GM21786 (cell line): ENCODE results near the gene IGFBP6.
"Not testable (repeated sequence)": the region's sequence is repeated elsewhere in the genome, so short reads cannot be mapped to it uniquely, and the experiment has no call there.

Source experiments
- ATAC-seq: cut with Tn5 transposase; IDR thresholded peaks from one replicate; pipeline ENCODE4 v1.9.1; 2021; ENCODE audit not compliant: unreplicated experiment

IGFBP6 gene

DNA sequence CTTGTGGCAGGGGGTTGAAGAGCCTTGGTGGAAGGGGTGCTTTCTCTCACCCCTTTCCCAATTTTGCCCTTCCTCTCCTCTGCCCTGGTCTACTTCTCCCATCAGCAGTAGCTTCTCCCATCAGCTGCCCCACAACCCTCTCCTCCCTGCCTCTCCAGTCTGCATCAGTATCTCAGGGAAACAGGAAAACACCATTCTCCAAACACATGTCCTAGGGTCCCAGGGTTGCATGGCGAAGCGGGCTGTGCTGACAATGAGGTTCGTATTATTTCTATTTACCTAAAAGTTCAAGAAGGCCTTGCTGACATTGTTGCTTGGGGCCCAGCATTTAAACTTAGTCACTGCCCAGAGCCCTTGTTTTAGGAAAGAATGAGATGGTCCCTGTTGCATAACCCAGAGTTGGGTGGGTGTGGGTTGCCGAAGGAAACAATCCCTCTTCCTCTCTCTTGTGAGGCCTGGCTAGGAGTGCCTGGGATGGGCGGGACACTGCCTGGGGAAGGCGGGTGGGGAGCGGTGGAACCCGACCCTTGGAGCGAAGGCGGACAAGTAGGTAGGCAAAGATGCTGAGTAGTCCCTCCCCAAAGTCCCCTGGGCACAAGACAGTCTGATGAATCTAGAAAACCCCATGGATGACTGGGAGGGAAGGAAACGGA, 1.3 kb upstream of the IGFBP6 start:
- no peak for ATAC-seq

DNA sequence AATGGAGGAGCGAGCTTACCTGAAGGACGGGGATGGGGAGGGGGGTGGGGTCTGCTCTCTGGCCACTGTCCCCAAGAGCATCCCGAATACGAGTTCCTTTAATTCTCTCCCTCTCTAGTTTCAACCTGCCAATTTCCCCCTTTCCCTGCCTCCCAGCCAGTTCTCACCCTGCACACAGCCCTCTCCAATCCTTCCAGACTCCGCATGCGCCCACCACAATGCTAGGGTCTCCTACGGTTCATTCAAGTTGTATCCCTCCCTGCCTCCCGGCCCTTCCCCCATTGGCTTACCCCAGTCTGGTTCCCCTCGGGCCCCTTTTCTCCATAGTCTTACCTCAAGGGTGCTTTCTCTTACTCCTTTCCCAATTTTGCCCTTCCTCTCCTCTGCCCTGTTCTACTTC, 708 bp upstream of the IGFBP6 start:
- ATAC-seq = no peak

DNA sequence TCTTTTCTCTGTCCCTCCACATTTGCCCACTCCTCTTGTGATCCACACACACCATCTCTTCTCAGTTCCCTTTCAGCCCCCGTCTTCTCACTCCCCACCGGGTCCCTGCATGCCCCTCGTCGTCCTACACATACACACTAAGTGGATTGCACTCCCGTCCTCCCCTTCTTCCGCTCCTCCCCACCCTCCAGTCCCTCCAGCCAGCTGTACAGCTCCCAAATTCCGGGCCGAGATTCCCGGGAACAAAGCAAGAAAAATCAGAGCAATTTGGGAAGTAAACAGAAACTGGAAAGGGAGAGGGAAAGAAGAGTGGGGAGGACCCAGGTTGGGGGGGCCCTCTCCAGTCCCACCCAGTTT, 282 bp upstream of the IGFBP6 start:
- no peak for ATAC-seq

DNA sequence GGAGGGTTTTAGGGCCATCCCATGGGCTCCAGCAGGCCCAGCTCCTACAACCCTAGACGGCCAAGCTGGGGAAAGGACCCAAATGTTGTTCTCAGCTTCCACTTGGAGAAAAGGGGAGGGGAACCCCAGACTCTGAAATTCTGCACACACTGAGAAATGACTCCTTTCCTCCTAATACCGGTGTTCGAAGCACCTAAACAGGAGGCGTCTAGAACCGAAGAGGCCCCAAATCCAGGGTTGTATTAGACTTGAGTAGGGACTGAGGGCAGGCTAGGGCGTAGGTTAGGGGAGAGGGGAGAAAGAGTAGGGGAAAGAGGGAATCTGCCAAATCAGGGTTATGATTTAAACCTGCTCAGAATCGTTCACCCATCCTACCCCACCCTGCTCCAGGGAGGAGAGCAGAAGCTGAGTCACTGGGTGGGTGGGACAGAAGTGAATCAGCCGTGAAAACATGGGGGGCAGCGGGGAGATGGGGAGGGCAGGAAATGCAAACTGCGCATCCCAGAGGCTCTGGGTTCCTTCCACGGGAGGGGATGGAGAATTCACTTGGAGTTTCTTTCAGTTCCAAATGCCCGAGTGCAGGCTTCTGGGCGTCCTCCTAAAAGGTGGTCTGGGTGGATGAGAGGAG, 1.0 kb downstream of the IGFBP6 start:
- ATAC-seq = no peak

DNA sequence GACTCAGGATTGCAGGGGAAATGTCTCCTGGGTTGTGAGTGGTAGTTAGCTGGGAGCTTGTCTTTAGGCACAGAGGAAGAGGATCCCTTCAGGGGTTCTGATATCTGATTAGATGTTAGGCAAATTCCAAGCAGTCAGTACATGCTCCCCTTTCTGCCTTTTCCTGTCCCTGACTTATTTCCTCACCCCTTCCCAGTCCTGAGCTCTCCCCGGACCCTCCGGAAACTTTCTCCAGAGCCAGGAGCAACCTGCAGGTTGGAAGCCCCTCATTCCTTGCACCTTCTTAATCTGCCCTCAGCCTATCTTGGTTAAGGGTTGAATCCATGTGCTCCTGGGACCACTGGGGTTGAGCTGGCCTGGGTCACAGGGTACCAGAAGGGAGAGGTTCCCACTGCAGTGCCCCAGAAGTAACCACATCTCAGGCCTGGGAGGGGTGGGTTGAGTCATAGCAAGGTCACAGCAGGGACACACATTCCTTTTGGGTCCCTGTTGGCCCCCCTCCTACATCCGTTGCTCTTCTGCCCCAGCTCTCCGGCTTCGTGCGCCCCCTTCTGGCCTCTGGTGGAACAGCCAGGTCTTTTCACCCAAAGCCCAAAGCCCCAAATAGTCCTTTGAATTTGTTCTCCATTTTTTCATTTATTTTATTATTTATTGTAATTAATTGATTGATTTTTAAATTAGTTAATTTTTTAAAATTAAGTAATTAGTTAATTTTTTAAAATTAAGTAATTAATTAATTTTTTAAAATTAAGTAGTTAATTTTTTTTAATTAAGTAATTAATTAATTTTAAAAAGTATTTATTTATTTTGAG, 1.8 kb downstream of the IGFBP6 start:
- ATAC-seq = no peak

DNA sequence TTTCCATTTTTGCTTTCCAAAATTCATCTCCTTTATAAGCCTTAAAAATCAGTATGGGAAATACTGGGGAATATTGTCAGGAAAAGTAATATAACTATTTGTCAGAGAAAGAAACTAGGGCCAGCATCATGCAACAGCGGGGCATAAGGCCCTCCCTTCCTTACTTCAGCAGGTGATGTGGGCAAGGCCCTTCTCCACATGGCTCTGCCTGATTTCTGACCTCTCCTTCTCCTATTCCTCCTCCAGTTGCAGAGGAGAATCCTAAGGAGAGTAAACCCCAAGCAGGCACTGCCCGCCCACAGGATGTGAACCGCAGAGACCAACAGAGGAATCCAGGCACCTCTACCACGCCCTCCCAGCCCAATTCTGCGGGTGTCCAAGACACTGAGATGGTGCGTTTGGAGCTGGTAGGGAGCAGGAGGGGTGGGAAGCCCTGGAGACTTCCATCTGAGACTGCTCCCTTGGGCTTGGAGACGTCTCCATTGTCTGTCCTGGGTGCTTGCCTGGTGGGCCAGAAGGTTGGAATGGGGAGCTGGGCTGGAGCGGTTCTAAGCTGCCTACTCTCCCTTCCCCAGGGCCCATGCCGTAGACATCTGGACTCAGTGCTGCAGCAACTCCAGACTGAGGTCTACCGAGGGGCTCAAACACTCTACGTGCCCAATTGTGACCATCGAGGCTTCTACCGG, 3.1 kb downstream of the IGFBP6 start:
- no peak for ATAC-seq

DNA sequence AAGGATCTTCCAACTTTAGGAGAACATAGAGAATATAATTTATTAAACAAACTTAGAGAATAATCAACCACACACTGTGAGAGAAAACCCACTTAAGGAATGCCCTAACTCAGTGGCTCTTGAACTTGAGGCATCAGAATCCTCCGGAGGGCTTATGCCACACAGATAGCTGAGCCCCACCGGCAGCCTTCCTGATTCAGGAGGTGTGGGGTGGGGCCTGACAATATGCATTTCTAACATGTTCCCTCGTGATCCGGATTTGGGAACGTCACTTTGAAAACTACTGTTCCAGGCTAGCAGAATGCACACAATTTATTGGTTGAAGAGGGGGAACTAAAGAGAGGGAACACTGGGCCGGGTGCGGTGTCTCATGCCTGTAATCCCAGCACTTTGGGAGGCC, 3.8 kb downstream of the IGFBP6 start:
- ATAC-seq = no peak

DNA sequence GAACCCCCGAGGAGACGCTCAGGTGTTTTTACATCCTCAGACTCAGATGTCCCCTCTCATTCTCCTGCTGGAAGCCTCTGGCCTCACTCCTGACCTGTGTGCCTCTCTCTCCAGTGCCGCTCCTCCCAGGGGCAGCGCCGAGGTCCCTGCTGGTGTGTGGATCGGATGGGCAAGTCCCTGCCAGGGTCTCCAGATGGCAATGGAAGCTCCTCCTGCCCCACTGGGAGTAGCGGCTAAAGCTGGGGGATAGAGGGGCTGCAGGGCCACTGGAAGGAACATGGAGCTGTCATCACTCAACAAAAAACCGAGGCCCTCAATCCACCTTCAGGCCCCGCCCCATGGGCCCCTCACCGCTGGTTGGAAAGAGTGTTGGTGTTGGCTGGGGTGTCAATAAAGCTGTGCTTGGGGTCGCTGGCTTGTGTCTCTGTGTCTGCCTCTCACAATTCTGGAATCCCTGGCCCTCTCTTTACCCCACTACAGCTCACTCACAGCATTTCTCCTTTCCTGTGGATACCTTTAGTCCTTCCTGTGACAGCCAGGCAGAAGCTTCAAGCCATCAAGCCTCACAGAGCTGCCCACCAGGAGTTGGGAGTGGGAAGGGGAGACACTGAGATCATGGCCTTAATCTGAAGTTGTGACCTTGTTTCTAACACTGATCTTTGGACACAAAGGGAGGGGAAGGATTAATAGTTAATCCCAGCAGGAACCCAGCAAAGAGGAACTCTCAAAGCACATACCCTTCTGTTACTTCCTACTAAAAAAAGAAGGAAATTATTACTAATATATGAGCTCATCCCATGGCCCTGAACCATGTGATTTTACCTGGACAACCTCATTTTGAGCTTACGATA, 4.7 kb downstream of the IGFBP6 start:
- ATAC-seq = no peak

DNA sequence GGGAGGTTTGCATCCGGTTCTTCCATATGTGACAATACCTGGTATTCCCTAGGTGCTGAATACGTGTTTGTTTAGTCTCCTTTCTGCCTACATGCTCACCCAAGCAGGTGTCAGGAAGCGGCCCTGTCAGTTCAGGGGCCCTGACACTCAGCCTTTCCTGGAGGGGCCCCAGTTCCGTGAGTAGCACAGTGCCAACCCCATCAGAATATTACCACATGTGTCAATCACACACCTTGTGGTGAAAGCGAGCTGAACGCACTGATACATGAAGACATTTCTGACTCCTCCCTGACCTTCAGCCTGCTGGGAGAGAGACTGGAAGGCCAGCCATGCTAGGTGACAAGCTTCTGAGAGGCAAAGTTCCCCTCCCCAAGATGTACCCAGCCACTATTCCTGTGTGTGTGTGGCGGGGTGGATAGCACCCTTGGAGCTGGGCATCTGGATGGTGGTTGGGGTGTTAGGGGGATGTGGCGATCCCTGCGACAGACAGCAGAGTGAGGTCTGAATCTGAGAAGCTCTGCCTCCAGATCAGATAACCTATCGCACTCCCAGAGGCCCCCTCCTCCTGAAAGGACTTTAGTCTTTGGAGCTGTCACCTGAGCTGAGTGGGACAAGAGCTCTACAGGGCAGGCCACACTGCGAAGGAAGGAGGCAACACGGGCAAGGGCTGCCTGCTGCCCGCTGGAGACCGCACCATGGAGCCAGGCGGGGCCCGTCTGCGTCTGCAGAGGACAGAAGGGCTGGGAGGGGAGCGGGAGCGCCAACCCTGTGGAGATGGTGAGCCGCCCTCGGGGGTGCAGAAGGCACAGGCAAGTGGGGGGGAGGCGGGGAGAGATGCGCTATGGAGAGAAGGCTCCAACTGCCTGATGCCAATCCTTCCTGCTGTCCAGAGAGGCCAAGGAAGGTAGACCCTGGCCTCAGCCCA, 5.7 kb downstream of the IGFBP6 start, which contains the start of gene SOAT2:
TSS of gene SOAT2 (plus strand) at position 604 of the 925 bp plus-strand sequence. CDS start at position 696, 92 bp downstream.
- peak; percentile 63 for ATAC-seq

DNA sequence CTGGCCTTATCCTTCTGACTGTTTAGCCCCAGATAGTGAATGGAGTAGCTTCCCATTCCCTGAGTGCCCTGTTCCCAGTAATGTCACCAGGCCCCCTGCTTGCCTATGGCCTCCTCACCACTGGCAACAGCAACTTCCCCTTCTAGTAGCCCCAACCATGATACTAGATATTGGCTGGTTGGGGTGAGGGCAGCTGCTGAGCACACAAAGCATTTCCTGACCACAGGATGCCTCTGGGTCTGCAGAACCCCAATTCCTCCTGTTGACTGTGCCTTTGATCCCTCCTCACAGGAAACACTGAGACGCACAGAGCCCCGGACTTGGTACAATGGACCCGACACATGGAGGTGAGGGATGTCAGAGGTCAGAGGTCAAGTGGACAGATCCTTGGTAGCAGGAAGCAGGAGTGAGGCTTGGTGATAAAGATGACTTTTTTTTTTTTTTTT, 6.4 kb downstream of the IGFBP6 start:
- no peak for ATAC-seq

DNA sequence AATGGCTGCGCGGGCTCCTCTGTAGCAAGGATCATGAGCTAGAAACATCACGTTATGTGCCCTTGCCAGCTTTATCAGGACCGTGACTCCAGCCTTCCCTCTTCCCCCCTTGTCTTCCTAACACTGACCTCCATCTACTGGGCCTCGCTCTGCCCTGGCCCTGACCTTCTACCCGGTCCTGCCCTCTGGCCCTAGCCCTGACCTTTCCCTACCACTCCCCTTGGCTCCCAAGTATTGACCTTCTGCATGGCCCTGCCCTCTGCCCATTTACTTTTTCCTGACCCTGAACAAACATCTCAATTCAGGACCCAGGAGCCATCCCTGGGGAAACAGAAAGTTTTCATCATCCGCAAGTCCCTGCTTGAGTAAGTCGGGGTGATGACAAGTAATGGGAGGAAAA, 7.8 kb downstream of the IGFBP6 start:
- ATAC-seq = no peak

DNA sequence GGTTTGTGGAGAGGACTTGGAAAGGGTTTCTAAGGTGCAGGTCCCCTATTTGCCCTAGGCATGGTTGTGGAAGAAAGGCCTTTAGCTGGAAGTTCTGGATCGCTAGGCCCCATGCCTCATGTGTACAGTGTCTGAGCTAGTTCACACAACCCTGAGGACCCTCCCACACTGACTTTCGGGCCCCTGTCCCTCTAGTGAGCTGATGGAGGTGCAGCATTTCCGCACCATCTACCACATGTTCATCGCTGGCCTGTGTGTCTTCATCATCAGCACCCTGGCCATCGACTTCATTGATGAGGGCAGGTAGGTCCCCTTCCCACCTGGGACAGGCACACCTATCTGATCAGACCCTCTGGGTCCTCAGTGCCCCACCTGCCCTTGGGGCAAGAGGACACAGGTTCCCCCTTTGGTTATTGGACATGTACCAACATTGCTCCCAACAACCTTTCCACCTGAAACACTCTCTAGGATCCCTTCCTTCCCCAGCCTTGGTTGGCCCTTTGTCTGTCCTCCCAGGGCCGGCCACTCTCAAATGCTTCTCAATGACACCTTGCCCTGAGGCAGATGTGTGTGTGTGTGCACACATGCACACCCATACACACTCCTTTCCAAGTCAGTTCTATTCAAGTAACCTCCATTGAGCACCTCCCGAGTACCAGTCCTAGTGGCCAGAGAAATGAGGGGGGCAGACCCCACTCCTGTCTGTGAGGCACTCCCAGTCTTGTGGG, 8.4 kb downstream of the IGFBP6 start:
- no peak for ATAC-seq

DNA sequence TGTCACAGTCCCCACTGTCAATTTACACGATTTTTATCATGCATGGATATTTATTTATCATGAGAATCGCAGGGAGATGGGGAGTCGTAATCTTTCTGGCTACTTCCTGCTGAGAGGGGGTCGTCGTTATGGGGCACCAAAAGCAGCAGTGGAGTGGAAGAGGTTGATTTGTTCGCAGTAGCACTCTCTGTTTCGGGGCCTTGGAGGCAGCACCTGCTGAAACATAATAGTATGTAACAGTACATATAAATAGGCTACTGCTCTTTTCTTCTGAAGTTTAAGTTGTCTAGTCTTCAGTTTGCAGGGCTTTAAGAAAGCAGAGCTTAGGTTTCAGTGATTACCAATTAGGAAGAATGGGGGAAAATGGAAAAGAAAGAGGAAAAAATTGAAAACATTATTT, 9.7 kb downstream of the IGFBP6 start:
- ATAC-seq = no peak

DNA sequence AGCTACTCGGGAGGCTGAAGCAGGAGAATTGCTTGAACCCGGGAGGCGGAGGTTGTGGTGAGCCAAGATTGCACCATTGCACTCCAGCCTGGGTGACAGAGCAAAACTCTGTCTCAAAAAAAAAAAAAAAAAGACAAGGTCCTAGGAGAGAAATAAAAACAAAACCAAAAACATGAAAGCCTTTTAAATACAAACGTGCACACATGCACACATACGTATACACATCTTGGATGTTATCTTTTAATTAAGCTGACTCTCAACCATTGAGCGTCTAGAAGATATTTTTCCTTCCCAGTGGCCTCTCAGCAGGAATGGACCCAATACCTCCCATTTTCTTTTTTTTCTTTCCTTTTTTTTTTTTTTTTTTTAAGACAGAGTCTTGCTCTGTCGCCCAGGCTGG, 15.0 kb downstream of the IGFBP6 start:
- ATAC-seq = not testable (repeated sequence)

DNA sequence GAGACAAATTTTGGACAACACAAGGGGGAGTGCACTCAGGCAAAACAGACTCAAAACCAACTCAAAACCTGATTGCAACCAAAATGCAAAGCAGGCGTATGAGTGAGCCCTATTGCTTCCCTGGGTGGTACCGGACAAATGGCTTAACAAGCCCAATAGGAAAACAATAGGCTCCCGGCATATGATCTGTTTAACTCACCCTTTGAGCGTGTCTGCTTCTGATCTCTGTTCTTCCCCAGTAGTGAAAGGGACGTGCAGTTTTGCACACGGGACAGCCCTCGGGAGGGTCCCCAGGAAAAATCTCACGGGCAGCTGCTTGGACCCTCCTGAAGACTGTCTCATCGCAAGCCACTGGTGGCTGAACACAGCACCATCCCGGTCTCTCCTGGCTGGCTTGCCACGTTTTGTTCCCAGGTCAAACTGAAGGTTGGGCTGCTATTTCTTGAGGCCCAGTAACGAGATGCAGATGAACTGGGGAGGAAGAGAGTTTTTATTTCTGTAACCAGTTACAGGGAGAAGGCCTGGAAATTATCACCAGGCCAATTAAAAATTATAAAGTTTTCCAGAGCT, 15.8 kb downstream of the IGFBP6 start:
- no peak for ATAC-seq

DNA sequence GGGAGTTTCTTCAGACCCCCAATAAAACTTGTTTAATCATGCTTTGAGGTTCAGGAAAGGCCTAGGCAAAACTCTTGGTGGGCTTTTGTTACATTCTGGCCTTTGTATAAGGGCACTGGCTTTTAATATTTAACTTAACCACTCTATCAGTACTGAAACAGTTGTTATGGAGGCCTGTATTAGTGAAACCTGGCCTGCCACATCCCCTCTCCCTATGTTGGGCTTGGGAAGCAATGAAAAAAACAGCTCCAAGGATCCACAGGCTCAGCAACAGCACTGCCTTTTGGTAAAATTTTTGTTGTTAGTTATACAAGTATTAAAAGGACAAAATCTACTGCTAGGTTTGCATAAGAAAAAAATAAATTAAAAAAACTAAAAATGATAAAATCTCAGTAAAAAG, 16.5 kb downstream of the IGFBP6 start:
- no peak for ATAC-seq

DNA sequence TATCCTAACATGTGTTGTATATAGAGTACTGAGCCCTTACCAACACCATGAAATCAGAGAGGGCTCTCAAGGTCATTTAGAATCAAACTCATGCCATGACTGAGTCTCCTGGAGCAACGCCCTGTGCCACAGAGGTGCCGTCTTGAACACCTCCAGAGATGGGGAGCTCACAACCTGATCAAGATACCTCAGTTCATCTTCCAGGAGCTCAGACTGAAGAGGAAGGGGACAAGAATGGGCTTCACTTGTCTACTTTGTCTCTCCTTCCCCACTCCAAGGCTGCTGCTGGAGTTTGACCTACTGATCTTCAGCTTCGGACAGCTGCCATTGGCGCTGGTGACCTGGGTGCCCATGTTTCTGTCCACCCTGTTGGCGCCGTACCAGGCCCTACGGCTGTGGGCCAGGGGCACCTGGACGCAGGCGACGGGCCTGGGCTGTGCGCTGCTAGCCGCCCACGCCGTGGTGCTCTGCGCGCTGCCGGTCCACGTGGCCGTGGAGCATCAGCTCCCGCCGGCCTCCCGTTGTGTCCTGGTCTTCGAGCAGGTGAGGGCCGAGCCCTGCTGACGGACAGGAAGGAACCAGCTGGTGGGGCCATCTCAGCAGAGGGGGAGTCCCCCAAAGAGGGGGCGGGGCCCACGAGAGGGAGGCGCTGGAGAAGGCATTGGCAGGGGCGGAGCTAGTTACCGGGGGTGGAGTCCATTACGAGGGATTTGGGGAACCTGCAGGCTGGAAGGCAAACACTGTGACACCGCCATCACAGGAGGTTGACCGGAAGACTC, 17.8 kb downstream of the IGFBP6 start:
- ATAC-seq = no peak
